Epithelial cell of proximal tubule (primary cell): ENCODE results near the gene PIP. TPM values are rescaled to one million over a fixed set of nuclear protein-coding genes. Genes with fewer than 3 reads are reported as not detected.
"Not testable (repeated sequence)": the region's sequence is repeated elsewhere in the genome, so short reads cannot be mapped to it uniquely, and the experiment has no call there.

Experiments used
- DNase-seq: peaks from one replicate; pipeline ENCODE4 v3.0.0-alpha.2; 2011; ENCODE audit warnings: low read depth
- H3K4me3 ChIP-seq: 2 replicates; pipeline ENCODE4 v1.5.1; 2011; ENCODE audit warnings: low read depth, mild to moderate bottlenecking, low read length
- total RNA-seq: library from RNA; depleted of rRNA; stranded (reverse); fragments of >200 nt; gene quantifications from 2 replicates; pipeline ENCODE4 v1.2.3, GENCODE V29; 2015
- TF ChIP-seq, protein P1 (sequence below): conservative IDR thresholded peaks from 2 replicates; pipeline ENCODE4 v1.5.1; 2012; ENCODE audit warnings: low read depth, mild to moderate bottlenecking, low read length

PIP gene
- total RNA-seq, 1 donor from 2014 or later: not detected

DNA sequence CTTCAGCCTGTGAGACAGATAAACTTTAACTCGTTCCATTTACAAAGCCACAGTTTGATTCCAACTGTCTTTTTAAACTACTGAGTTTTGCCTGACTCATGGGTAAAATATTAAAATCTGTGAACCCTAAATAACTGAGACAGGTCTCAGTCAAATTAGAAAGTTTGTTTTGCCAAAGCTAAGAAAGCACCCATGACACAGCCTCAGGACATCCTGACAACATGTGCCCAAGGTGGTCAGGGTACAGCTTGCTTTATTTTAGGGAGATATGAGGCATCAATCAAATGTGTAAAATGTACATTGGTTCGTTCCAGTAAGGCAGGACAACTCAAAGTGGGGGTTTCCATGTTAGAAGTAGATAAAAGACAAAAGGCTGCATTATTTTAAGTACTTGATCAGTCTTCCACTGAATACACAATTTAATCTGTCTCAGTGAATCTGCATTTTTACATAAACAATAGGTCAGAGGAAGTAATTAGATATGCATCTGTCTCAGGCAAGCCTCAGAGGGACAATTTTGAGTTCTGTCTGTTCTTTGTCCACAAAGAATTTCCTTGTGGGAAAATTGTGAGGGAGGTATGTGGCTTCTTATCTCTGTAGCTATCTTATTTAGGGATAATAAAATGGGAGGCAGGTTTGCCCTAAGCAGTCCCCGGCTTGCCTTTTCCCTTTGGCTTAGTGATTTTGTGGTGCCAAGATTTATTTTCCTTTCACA is 11.0 kb upstream of the PIP start:
- no peak for DNase-seq
- no peak overlapping the region for H3K4me3 ChIP-seq
- TF ChIP-seq, protein P1, sequence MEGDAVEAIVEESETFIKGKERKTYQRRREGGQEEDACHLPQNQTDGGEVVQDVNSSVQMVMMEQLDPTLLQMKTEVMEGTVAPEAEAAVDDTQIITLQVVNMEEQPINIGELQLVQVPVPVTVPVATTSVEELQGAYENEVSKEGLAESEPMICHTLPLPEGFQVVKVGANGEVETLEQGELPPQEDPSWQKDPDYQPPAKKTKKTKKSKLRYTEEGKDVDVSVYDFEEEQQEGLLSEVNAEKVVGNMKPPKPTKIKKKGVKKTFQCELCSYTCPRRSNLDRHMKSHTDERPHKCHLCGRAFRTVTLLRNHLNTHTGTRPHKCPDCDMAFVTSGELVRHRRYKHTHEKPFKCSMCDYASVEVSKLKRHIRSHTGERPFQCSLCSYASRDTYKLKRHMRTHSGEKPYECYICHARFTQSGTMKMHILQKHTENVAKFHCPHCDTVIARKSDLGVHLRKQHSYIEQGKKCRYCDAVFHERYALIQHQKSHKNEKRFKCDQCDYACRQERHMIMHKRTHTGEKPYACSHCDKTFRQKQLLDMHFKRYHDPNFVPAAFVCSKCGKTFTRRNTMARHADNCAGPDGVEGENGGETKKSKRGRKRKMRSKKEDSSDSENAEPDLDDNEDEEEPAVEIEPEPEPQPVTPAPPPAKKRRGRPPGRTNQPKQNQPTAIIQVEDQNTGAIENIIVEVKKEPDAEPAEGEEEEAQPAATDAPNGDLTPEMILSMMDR: no peak

DNA sequence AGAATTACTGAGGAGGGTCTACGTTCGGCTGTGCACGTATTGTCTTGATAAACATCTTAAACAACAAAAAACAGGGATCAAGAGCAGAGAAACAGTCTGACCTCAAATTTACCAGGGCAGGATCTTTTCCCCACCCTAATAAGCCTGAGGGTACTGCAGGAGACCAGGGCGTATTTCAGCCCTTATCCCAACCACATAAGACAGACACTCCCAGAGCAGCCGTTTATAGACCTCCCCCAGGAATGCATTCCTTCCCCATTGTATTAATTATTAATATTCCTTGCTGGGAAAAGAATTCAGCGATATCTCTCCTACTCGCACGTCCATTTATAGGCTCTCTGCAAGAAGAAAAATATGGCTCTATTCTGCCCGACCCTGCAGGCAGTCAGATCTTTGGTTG is 8.6 kb upstream of the PIP start:
- H3K4me3 ChIP-seq, DNase-seq: not testable (repeated sequence)

GRCh38 chr7:143126146-143126545 is 5.7 kb upstream of the PIP start:
- TF ChIP-seq, protein P1: no peak
- DNase-seq: no peak
- H3K4me3 ChIP-seq: no peak overlapping the region

GRCh38 chr7:143129051-143129450 is 2.8 kb upstream of the PIP start:
- no peak for DNase-seq
- TF ChIP-seq, protein P1: no peak
- no peak overlapping the region for H3K4me3 ChIP-seq

DNA sequence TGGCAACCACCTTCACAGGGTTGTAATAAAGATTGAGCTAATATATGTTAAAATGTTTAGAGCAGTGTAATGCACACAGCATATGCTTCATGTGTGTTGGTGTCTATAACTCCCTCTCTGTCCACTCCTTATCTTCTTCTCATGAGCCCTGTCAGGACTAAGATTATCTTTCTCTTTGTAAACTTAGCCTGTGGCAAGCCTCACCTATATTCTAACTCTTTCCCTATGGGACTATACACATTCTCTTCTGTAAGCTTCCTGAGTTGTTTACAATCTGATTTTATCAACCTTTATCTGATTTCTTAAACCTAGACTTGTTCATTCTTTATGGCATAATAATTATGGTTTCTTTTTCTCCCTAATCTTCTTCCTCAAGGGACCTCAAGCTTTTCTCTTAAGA is 2.4 kb upstream of the PIP start:
- H3K4me3 ChIP-seq: no peak overlapping the region
- TF ChIP-seq, protein P1: no peak
- no peak for DNase-seq

- TF ChIP-seq, protein P1: no peak
- no peak overlapping the region for H3K4me3 ChIP-seq
- no peak for DNase-seq
These were observed 1.3 kb upstream of the PIP start for GRCh38 chr7:143130541-143130940.

- DNase-seq: no peak
- H3K4me3 ChIP-seq: no peak overlapping the region
- TF ChIP-seq, protein P1: no peak
These were observed 15.2 kb downstream of the PIP start for GRCh38 chr7:143147070-143147469.
